GM19397 (cell line): ENCODE data around the gene PROCR.
"Not testable (repeated sequence)": the region's sequence is repeated elsewhere in the genome, so short reads cannot be mapped to it uniquely, and the experiment has no call there.

ENCODE experiments used
- ATAC-seq: cut with Tn5 transposase; IDR thresholded peaks from one replicate; pipeline ENCODE4 v1.9.1; 2021; ENCODE audit warnings: mild to moderate bottlenecking, moderate library complexity; ENCODE audit not compliant: unreplicated experiment

PROCR gene

GRCh38 chr20:35164531-35164930, 7.3 kb upstream of the PROCR start:
- ATAC-seq, result not testable (repeated sequence)

DNA sequence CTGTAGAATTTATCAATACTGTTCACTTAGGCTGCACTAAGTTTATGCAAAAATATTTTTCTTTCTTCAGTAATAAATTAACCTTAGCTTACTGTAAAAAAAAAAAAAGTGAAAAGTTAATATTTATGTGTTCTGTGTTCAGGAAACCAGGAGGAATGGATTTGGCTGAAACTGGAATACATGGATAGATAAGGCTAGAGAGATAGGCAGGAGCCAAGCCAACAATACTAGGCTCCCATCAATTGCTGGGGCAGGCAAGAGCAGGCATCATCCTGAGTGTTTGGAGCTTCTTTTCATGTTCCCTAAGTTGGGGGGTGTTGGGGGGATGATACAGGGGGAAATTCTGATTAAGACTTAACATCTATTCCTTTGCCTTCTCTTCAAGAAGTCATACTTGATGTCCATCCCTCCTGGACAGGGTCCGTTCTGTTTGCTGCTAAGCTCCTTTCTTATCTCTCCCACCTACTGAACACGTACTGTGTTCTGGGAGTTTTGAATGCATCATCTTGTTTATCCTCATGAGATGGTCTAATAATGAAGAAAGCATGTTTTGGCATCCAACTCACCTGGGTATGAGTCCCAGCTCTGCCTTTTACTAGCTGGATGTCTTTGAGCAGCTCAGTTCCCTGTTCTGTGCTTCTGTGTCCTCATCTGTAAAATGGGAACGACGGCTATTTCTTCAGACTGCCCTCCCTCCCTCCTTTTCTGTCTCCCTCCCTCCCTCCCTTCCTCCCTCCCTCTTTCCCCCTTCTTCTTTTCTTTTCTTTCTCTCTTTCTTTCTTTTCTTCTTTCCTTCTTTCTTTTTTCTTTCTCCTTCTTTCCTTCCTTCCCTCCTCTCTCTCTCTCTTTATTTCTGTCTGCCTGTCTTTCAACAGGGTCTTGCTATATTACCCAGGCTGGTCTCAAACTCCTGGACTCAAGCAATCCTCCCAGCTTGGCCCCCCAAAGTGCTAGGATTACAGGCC, 6.4 kb upstream of the PROCR start:
- ATAC-seq, result no peak

DNA sequence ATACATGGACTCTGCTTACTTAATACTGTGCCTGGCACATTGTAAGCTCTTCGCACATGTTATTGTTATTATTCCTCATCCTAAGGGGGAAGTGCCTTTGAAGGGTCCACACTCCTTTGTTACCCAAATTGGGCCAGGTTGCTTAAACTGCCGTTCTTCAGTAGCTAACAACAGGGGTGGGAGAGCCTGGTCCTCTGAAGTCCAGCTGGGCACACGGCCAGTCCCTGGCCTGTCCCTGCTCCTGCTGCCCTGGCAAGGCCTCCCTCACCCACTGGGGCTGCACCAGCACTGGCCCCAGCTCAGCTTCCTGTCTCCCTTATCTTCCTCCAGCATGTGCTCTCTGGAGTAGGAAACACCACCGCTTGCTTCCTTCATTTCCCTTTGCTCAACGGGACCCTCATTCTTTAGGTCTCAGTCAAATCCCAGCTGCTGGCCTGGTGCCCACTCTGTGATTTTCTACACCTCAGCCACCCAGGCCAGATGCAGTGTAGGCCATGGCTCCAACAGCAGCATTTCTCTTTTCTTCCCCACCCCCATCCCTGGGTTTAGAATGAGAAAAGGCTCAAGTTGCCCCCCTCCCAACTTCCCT, 5.5 kb upstream of the PROCR start:
- ATAC-seq, result no peak

- ATAC-seq, result no peak
These were observed 4.1 kb upstream of the PROCR start for GRCh38 chr20:35167787-35168186.

- not testable (repeated sequence) for ATAC-seq
These were observed 3.0 kb upstream of the PROCR start for GRCh38 chr20:35168701-35169409.

- ATAC-seq, result no peak
These were observed 477 bp upstream of the PROCR start for GRCh38 chr20:35171438-35171752.

GRCh38 chr20:35172434-35172806, 548 bp downstream of the PROCR start:
- no peak for ATAC-seq

- no peak for ATAC-seq
These were observed 1.8 kb downstream of the PROCR start for GRCh38 chr20:35173576-35174192.

DNA sequence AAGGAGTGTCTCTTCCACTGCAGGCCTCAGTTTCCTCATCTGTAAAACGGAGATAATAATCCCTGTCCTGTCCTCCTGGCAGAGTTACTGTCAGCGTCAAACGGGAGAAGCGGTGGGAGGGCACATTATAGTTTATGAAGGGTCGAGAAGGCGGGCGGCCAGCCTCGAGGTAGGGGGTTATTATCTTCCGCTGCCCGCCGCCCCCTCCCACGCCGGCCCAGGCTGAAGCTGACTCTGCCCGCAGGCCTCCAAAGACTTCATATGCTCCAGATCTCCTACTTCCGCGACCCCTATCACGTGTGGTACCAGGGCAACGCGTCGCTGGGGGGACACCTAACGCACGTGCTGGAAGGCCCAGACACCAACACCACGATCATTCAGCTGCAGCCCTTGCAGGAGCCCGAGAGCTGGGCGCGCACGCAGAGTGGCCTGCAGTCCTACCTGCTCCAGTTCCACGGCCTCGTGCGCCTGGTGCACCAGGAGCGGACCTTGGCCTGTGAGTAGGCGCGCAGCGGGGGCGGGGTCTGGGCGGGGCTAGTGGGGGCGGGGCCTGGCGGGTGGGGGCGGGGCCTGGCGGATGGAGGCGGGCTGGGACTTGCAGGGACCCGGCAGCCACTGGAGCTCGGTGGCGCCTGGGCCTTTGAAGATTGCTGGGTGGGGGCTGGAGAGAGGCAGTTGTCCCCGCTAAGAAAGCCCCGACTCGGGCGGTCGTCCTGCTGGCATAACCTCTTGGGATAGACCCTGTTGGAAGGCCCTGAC, 2.8 kb downstream of the PROCR start:
- ATAC-seq, result no peak

DNA sequence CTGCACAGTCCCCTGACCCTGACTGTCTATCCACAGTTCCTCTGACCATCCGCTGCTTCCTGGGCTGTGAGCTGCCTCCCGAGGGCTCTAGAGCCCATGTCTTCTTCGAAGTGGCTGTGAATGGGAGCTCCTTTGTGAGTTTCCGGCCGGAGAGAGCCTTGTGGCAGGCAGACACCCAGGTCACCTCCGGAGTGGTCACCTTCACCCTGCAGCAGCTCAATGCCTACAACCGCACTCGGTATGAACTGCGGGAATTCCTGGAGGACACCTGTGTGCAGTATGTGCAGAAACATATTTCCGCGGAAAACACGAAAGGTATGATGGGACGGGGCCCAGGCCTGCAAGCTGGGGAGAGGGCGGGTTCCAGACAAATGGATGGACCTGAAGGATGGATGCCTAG, 4.3 kb downstream of the PROCR start:
- no peak for ATAC-seq

GRCh38 chr20:35179292-35180212, 7.7 kb downstream of the PROCR start:
- no peak for ATAC-seq

- ATAC-seq, result no peak
These were observed 8.4 kb downstream of the PROCR start for GRCh38 chr20:35180266-35180665.

DNA sequence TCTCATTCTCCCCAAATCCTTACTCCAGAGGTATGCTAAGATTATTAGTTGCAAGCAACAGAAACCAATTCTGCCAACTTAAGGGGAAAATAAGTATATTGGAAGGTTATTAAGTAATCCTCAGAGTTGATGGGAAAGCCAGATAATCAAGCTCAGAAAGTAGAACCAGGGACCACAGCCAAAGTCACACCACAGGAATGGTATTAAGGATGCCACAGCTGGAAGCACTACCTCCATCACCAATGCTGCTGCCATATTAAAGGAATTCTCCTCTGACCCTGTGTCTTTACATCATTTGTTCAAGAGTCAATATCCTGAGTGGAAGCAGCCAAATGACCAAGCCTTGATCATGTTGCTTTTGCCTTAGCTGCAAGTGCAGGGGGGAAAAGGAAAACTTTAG, 9.9 kb downstream of the PROCR start:
- ATAC-seq, result no peak

- not testable (repeated sequence) for ATAC-seq
These were observed 14.9 kb downstream of the PROCR start for GRCh38 chr20:35186691-35187289.

- no peak for ATAC-seq
These were observed 15.8 kb downstream of the PROCR start for GRCh38 chr20:35187584-35188190.

DNA sequence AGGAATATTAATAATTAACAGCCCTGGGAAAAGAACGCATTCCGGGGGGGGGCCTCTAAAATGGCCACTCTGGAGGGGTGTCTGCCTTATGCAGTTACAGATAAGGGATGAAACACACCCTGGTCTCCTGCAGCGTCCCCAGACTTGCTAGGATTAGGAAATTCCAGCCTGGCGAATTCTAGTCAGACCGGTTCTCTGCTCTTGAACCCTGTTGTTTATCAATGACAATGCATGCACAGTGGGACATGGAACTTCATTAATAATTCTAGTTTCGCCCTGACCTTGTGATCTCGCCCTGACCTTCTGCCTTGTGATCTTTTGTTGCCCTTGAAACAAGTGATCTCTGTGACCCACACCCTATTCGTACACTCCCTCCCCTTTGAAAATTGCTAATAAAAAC, 17.4 kb downstream of the PROCR start:
- not testable (repeated sequence) for ATAC-seq

DNA sequence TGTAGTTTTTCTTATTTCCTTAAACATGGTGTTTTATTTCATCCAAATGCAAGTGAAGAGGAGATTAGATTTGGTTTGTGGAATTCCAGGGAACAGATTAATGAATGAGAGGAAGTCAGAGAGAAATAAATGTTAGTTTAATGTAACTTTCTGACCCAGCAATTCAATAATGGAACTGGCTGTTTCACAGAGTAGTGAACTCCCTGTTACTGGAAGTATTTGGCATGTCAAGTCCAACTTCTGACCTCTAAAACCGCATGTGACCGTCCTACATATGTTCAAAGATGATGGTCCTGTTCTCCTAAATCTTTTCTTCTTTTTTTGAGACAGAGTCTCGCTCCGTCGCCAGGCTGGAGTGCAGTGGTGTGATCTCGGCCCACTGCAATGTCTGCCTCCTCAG, 18.7 kb downstream of the PROCR start:
- no peak for ATAC-seq

GRCh38 chr20:35191419-35192117, 19.7 kb downstream of the PROCR start:
- no peak for ATAC-seq
